HCT116 (cell line): Measurements from ENCODE around the gene DCST2. TPM values are rescaled to one million over a fixed set of nuclear protein-coding genes. Genes with fewer than 3 reads are reported as not detected.

ENCODE experiments used
- ATAC-seq: fragments of 200-7000 bp; cut with Tn5 transposase; 2 replicates; pipeline ENCODE4 v1.9.1; 2020; ENCODE audit warnings: mild to moderate bottlenecking, moderate library complexity
- BruUV-seq: library from RNA; stranded (reverse); fragments of 400-500 nt; replicated peaks from 2 replicates; lab custom pipeline; 2021; lab: Mats Ljungman, UMichigan
- CTCF ChIA-PET: fragments of 300-600 bp; sonication (Branson Sonifier 250); formaldehyde crosslinking; loops from one replicate; lab custom pipeline; 2021; ENCODE audit warnings: antibody characterized with exemption; lab: Charles Lee
- POLR2A ChIA-PET: fragments of 300-600, 350-600 bp; sonication (Branson Sonifier 250); formaldehyde crosslinking; loops from one replicate; lab custom pipeline; 2021; ENCODE audit warnings: antibody characterized with exemption; lab: Charles Lee
- RAD21 ChIA-PET, 2 experiments: fragments of 300-600 bp; sonication (Branson Sonifier 250); formaldehyde crosslinking; loops; one replicate each; lab custom pipeline; 2023; ENCODE audit warnings: low total read pairs in 2 of 2; ENCODE audit not compliant: uncharacterized antibody in 2 of 2, unreplicated experiment in 2 of 2, low non-redundant PET in 1 of 2; lab: Charles Lee
- DNase-seq: peaks from one replicate; pipeline ENCODE4 v3.0.0-alpha.2; 2010; ENCODE audit warnings: low read depth, low spot score
- H2AFZ ChIP-seq: fragments of 200-600 bp; shearing (Covaris generic), sonication (generic); 2 replicates; pipeline ENCODE4 v1.6.1; 2017; ENCODE audit warnings: low read depth, mixed run types, mixed read lengths, antibody characterized with exemption, low read length; ENCODE audit not compliant: poor library complexity, severe bottlenecking
- H3K27ac ChIP-seq: 2 replicates; pipeline ENCODE4 v1.5.1; 2012; ENCODE audit warnings: low read depth, low read length
- H3K27me3 ChIP-seq: fragments of 200-600 bp; sonication (generic); 2 replicates; pipeline ENCODE4 v1.6.1; 2016; ENCODE audit warnings: mixed run types, low read length, mixed read lengths; ENCODE audit not compliant: insufficient read depth
- H3K36me3 ChIP-seq, 2 experiments: fragments of 200-500 bp in 1 of 2; fragments of 200-600 bp in 1 of 2; sonication (Bioruptor generic) in 1 of 2; sonication (generic) in 1 of 2; 2 replicates each; pipeline versions ENCODE4 v1.5.1 to v1.6.1; 2014 to 2016; ENCODE audit warnings: low read length in 2 of 2, inconsistent platforms in 1 of 2, mixed read lengths in 1 of 2, mixed run types in 1 of 2; ENCODE audit not compliant: insufficient read depth in 2 of 2, control insufficient read depth in 1 of 2
- H3K4me1 ChIP-seq, 2 experiments: fragments of 200-600 bp in 1 of 2; sonication (generic) in 1 of 2; 2 replicates each; pipeline versions ENCODE4 v1.5.1 to v1.6.1; 2012 to 2017; ENCODE audit warnings: low read length in 2 of 2, inconsistent platforms in 1 of 2, mild to moderate bottlenecking in 1 of 2, mixed read lengths in 1 of 2, mixed run types in 1 of 2, moderate library complexity in 1 of 2; ENCODE audit not compliant: insufficient read depth in 2 of 2, control insufficient read depth in 1 of 2
- H3K4me2 ChIP-seq: fragments of 200-600 bp; sonication (generic); 2 replicates; pipeline ENCODE4 v1.6.1; 2017; ENCODE audit warnings: mixed run types, low read length, mixed read lengths
- H3K4me3 ChIP-seq, 2 experiments: fragments of 200-600 bp in 1 of 2; sonication (generic) in 1 of 2; replicated peaks in 1 of 2; 2 replicates each; pipeline ENCODE4 v1.5.1; 2011 to 2016; ENCODE audit warnings: low read length in 2 of 2, control low read depth in 1 of 2, low read depth in 1 of 2, mild to moderate bottlenecking in 1 of 2, mixed read lengths in 1 of 2, mixed run types in 1 of 2
- H3K79me2 ChIP-seq: fragments of 200-600 bp; sonication (generic); 2 replicates; pipeline ENCODE4 v1.6.1; 2017; ENCODE audit warnings: mild to moderate bottlenecking, mixed run types, low read length, moderate library complexity, mixed read lengths; ENCODE audit not compliant: insufficient read depth
- H3K9ac ChIP-seq: fragments of 200-600 bp; sonication (generic); 2 replicates; pipeline ENCODE4 v1.6.1; 2016; ENCODE audit warnings: low read length, mixed read lengths
- H3K9me2 ChIP-seq: fragments of 200-600 bp; sonication (generic), shearing (Covaris generic); 2 replicates; pipeline ENCODE4 v1.6.1; 2017; ENCODE audit warnings: mixed run types, mild to moderate bottlenecking, moderate library complexity; ENCODE audit not compliant: insufficient read depth
- H3K9me3 ChIP-seq, 2 experiments: fragments of 200-500 bp in 1 of 2; fragments of 200-600 bp in 1 of 2; sonication (Bioruptor generic) in 1 of 2; sonication (generic) in 1 of 2; 2 replicates each; pipeline ENCODE4 v1.6.1; 2014 to 2017; ENCODE audit warnings: low read length in 2 of 2, mixed read lengths in 2 of 2, inconsistent platforms in 1 of 2, low read depth in 1 of 2, mild to moderate bottlenecking in 1 of 2, mixed run types in 1 of 2, moderate library complexity in 1 of 2; ENCODE audit not compliant: control insufficient read depth in 1 of 2, insufficient read depth in 1 of 2
- H4K20me1 ChIP-seq: fragments of 200-600 bp; sonication (generic), shearing (Covaris generic); 2 replicates; pipeline ENCODE4 v1.6.1; 2017; ENCODE audit warnings: mixed run types, mild to moderate bottlenecking, moderate library complexity; ENCODE audit not compliant: insufficient read depth
- EZH2phosphoT487 ChIP-seq: fragments of 200-600 bp; IDR thresholded peaks from 2 replicates; pipeline ENCODE4 v1.6.1; 2018; ENCODE audit warnings: antibody characterized with exemption, borderline replicate concordance
- FOSL1 ChIP-seq: IDR thresholded peaks from 2 replicates; pipeline ENCODE4 v1.6.1; 2012; ENCODE audit warnings: low read depth
- JUND ChIP-seq: IDR thresholded peaks from 2 replicates; pipeline ENCODE4 v1.6.1; 2012
- POLR2A ChIP-seq: IDR thresholded peaks from 2 replicates; pipeline ENCODE4 v1.7.0; 2011; ENCODE audit warnings: borderline replicate concordance; ENCODE audit not compliant: insufficient read depth, insufficient read length; ENCODE audit errors: extremely low read depth
- SP1 ChIP-seq: IDR thresholded peaks from 2 replicates; pipeline ENCODE4 v1.6.1; 2012; ENCODE audit warnings: low read depth
- YY1 ChIP-seq: IDR thresholded peaks from 2 replicates; pipeline ENCODE4 v1.6.1; 2011; ENCODE audit warnings: low read length, low read depth, moderate library complexity, mild to moderate bottlenecking; ENCODE audit not compliant: insufficient replicate concordance; ENCODE audit errors: extremely low read depth
- intact Hi-C: fragments of 100-400 bp; cut with micrococcal nuclease; formaldehyde crosslinking; loops from 2 replicates; pipeline ENCODE4 v1.10.0; 2022
- total RNA-seq: library from RNA; stranded (reverse); gene quantifications from one replicate; pipeline ENCODE4 v1.2.1, GENCODE V29; 2021; ENCODE audit not compliant: unreplicated experiment
- TF ChIP-seq, protein P1 (sequence below): IDR thresholded peaks from 2 replicates; pipeline ENCODE4 v1.6.1; 2011; ENCODE audit warnings: mild to moderate bottlenecking, low read length, moderate library complexity; ENCODE audit not compliant: insufficient replicate concordance; ENCODE audit errors: extremely low read depth
- TF ChIP-seq, protein P2 (sequence below): IDR thresholded peaks from 2 replicates; pipeline ENCODE4 v1.6.1; 2012

DCST2 gene
- total RNA-seq, 1 experiment from 2014 or later = 2.0 TPM

DNA sequence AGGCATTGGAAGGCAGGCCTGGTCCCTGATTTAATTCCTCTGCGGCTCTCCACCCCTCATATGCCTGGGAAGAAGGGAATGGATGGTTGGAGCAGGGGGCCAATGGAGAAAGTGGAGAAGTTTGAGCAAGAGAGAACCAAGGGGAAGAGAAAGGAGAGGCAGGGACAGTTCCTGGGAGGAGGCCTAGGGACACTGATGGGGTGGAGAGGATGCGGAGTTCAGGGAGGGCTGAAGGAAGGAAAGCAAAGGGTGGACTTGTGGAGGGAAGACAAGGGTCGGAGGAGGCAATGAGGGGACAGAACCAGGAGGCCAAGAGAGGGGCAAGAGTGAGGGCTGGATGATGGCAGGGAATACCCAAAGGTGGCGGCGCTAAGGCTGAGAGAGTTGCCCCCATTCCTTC lies 23.8 kb downstream of the DCST2 start (continued):
- TF ChIP-seq, protein P1, sequence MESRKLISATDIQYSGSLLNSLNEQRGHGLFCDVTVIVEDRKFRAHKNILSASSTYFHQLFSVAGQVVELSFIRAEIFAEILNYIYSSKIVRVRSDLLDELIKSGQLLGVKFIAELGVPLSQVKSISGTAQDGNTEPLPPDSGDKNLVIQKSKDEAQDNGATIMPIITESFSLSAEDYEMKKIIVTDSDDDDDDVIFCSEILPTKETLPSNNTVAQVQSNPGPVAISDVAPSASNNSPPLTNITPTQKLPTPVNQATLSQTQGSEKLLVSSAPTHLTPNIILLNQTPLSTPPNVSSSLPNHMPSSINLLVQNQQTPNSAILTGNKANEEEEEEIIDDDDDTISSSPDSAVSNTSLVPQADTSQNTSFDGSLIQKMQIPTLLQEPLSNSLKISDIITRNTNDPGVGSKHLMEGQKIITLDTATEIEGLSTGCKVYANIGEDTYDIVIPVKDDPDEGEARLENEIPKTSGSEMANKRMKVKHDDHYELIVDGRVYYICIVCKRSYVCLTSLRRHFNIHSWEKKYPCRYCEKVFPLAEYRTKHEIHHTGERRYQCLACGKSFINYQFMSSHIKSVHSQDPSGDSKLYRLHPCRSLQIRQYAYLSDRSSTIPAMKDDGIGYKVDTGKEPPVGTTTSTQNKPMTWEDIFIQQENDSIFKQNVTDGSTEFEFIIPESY = no peak
- TF ChIP-seq EZH2phosphoT487 = no peak
- no peak for TF ChIP-seq FOSL1
- no peak for TF ChIP-seq YY1
- TF ChIP-seq, all 23 proteins: peak for 0

DNA sequence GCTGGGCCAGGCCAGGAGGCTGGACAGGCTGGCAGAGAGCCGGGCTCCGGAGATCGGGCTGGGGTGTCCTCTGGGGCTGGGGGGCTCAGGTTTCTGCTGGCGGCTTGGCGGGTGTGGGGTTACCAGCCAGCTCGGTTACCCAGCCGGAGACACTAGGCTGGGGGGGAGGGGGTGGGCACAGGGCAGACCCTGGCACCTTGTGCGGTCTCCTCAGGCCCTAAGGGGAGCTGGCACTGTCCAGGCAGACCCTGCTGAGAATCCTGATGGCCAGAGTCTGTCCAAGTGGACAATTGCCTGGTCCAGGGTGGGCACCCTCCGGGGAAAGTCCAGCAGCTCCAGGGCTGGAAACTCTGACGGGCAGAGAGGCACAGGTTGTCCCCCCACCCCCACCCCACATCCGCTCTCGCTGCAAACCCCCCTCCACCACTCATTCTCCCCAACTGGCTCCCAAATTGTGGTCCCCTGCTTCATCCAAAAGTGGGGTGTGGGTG lies 24.3 kb downstream of the DCST2 start:
- Histone ChIP-seq H3K4me1 (peaks cover 18 to 80% of the 10 kb centered on the region in 2 experiments), H3K27ac (no peak overlapping the region)

More for the DNA sequence above, 24.3 kb downstream of the DCST2 start:
- H3K79me2 ChIP-seq = peaks cover 85% of the 10 kb centered on the region
- ChIA-PET RAD21 (no interaction called here), POLR2A (no interaction called here), CTCF (no interaction called here)
- no peak overlapping the region for H3K4me3 ChIP-seq
- peaks cover 6 to 7% of the 10 kb centered on the region in 2 experiments; a peak in 3 of 4 replicates for H3K36me3 ChIP-seq
- DNase-seq (no peak), ATAC-seq (no peak)
- TF ChIP-seq POLR2A (no peak), JUND (no peak), SP1 (no peak)
- TF ChIP-seq, protein P2, sequence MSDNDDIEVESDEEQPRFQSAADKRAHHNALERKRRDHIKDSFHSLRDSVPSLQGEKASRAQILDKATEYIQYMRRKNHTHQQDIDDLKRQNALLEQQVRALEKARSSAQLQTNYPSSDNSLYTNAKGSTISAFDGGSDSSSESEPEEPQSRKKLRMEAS = no peak
- intact Hi-C loops = no loop called here
- BruUV-seq = no TSS peak
- no peak overlapping the region for H2AFZ ChIP-seq
- no peak overlapping the region for H3K9ac ChIP-seq
- no peaks in the 10 kb centered on the region for H3K9me2 ChIP-seq
- no peak overlapping the region for H3K4me2 ChIP-seq
- no peaks in the 10 kb centered on the region for H3K9me3 ChIP-seq
- H3K27me3 ChIP-seq = no peaks in the 10 kb centered on the region
- no peaks in the 10 kb centered on the region for H4K20me1 ChIP-seq
